GM19452 (cell line): ENCODE results near the gene BORCS5.
"Not testable (repeated sequence)": the region's sequence is repeated elsewhere in the genome, so short reads cannot be mapped to it uniquely, and the experiment has no call there.

ENCODE experiments used
- ATAC-seq: cut with Tn5 transposase; IDR thresholded peaks from one replicate; pipeline ENCODE4 v1.9.1; 2021; ENCODE audit not compliant: unreplicated experiment

Gene BORCS5

DNA sequence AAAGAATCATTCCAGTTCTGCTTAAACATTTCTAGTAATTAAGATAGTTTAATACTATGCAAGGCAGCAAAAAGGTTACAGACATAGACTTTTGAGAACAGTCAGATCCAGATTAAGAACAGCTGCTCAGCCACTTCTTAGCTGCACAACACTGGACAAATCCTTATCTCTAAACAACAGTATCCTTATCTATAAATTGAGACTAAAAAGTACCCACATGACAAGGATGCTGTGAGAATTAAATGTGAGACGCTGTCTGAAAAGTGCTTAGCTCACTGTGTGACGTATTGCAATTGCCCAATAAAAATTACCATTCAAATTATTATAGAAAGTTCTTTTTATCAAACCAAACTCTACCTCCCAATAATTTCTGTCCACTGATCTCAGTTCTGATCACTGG lies 35.5 kb downstream of the BORCS5 start:
- ATAC-seq, result no peak

DNA sequence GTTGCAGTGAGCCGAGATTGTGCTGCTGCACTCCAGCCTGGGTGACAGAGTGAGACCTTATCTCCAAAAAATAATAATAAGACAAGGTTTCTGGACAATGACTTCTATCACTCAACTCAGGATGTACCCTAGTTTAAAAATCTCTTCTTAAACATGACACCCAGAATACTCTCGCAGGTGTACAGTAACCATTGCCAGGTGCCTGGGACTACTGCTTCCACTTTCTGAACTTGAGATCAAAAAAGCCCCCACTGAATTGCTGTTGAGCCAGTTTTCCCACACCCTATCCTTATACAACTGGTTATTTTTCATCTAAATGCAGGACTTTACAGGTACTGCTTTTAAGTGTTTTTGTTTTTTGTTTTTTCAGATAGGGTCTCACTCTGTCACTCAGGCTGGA lies 36.3 kb downstream of the BORCS5 start:
- ATAC-seq, result no peak

DNA sequence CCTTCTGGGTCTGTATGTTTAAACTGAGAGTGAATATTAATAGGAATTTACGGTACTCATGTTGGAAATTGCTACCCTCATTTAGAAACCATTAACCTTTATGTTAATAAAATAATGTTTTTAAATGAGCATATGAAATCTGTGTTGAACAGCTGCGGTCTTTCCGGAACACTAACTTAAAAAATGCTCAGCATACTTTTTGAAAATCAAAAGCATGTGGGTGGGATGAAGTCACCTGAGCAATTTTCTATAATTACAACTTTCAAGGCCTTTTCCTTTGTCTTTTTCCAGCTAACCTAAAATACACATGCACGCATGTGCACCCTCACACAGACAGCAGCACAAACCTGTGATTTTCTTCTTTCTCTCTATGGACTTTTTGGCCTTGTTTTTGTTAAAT lies 39.8 kb downstream of the BORCS5 start:
- no peak for ATAC-seq

DNA sequence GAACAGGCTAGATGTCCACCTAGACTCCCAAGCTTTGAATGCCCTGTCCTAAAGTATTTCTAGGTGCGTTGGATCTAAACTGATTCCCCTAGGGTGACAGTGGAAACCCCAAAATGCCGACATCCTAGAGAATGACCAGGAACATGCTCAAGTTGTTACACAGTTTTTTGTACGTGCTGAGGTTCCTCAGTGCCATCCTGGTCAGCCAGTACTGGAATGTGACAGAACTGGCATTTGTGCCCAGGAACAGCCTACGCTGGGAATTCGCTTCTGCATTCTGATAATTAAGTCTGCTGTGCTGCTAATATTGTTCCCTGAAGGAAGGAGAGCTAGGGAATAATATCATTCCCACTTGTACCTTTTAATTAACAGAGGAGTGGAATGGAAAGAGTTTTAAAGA lies 40.3 kb downstream of the BORCS5 start:
- no peak for ATAC-seq

DNA sequence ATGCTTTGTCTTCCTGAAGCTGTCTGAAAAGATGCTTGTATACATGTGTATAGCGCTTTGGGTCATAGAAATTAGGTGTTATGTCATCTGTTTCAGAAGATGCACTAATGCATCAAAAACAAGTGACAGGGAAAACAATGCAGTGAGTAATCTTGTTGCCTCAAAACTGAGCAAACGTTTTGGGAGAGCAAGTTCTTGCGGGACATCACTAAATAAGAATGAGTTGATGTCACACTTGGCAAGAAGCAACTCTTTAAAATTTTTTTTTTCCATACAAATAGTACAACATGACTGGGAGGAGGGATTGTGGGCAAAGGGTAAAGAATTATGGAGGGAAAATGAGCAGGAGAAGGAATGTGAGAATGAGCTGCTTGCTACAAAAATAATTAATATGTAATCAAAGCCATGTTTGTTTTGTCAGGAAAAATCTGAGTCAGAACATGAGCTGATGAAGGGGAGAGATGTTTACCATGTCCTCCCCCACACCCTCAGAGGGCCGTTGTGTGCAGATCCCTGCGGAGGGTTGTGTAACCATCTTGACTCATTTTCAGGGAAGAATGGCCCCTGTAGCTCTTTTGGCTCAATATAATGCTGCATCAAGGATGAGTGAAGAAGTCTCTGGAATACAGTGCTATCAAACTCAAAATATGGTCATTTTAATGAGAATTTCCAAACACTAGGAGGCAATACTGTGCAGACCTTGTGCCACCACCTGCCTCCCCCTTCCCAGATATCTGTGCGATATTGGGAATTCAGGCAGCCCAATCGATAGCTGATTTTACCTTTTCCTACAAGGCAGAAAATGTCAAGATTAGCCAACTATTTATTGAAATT lies 41.4 kb downstream of the BORCS5 start:
- ATAC-seq, result no peak

DNA sequence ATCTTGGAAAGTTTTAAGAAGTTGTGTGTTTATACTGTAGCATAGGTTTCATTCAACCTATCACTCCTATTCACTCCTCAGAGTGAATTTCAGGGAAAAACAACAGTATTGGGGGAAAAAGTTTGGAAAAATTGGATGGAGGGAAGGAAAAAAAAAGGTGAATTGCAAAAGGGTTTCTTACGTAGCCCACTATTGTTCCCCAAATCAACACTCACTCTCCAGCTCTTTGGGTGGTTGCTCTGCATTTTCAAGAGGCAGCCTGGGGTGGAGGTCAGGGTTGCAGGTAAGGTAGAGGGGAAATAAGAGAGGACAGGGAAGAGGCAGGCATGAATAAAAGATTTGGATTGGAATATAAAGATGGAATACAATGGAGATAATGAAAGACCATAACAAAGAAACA lies 42.3 kb downstream of the BORCS5 start:
- no peak for ATAC-seq

DNA sequence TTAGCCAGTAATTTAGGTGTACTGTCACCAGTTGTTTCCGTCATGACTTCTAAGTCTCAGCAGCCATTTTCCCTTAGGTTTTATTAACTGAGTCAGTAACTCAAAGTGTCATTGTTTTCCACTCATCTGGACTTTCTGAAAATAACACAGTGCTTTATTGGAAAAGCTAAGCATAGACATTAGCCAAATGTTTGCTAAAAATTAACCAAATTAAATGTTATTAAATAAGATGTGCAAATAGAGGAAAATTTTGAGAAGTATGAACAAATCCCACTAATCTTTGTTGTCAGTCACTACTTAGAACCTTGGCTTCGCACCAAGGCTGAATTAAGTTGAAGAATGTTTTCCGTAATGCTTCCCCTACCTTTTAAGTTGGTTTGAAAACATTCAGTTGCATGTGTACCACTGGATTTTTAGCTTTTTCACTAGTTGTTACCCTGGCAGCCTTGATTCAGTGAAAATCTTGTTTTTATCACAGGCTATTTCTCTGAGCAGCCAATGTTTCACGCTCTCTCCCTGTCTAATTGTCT lies 43.0 kb downstream of the BORCS5 start:
- ATAC-seq, result no peak

DNA sequence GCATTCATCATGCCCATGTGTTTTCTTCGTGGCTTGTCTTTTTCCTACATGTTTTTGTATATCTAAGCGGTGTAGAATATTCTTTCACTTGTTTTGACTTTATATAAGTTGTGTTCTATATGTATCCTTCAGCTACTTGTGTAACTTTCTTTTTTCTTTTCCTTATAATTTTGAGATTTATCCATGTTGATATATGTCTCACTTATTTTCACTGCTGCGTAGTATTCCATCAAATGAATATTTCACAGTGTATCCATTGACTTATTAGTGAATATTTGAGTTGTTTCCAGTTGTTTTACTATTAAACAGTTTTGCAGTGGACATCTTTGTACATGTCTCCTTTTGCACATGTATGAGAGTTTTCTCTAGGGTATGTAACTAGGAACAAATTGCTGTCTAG lies 43.9 kb downstream of the BORCS5 start:
- ATAC-seq, result no peak

DNA sequence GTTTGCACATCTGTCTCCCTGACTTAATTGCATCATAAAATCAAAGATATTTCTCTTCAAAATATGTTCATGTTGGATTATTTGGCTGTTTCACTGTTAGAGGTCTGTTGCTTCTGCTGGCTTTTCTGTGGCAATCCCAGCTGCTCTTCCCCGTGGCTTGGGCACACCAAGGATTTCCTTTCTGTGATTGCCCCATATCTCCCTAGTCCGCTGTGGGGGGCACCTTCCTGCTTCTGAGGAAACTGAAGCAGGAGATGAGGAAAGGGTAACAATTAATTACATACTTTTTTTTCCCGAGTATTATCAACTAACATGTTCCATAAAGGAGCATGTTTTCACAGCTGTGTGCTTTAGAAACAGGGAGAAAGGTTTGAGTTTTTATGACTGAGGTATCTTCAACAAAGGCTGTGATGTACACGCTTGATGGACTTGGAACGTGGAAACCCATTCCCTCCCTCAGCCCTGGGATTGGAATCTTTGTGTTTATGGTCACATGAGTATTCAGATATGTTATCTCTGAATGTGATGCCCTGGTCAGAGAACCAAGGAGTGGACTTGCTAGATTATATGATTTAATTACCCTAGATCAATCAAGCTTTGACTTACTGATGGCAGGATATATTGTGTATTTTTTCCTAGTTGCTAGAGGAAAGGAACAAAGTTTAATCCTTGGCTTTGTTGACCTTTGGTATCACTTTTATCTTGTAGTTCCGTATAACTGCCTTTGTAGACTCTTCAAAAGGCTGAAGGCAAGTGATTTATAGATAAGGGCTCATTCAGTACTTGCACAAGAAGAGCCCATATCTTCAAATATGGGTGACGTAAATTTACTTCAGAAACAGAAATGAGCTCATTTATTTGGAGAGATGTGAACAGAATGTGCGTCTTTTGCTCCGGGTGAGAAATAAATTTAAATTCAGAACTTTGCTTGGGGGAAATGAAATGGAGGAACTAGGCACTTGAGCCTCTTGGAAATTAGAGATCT lies 46.7 kb downstream of the BORCS5 start:
- ATAC-seq, result no peak

DNA sequence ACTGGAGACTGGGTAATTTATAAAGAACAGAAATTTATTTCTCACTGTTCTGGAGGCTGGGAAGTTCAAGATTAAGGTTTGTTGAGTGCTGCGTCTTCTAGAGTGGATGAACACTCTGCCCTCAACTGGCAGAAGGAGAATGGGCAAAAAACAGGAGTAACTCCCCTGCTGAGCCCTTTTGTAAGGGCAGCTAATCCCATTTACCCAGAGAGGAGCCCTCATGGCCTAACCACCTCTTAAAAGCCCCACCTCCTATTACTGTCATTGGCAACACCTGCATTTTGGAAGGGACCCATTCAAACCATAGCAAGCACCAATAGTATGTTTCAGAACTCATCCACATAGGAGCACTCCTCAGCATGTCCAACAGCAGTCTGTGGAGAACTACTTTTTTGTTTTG lies 47.4 kb downstream of the BORCS5 start:
- no peak for ATAC-seq

DNA sequence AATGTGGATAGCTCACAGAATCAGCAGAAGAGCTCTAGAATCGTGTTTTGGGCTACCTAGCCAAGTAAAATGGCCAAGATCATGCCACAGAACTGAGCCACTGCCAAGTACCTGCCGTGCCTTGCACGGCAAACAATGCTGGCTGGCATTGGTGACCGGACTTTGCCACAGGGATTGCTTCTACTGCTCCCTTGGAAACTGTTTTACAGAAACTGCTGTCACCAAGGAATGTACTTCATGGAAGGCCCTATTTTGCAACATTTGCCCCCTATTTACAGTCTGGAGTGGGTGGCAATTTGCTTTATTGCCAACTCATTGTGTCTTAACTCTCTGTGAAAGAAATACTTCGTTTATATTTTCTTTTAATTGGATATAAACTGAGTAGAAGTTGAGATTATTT lies 49.0 kb downstream of the BORCS5 start:
- ATAC-seq, result no peak

DNA sequence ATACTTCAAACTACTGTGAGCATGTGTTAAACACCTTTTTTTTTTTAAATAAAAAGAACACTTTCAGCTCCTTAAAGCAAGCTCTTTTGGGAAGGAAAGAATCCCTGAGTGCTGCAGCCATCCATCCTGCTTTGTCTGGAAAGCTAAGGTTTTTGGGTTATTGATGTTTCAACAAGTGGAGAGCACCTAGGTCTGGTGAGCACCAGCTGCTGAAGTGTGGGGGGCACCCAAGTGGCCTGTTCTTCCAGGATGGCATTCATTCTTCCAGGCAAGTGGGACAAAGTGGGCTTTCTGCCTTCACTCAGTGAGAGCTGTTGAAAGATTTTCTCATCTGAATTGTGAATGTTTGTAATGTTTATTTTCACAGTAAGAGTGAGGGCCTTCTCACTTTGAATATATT lies 49.9 kb downstream of the BORCS5 start:
- ATAC-seq, result no peak

DNA sequence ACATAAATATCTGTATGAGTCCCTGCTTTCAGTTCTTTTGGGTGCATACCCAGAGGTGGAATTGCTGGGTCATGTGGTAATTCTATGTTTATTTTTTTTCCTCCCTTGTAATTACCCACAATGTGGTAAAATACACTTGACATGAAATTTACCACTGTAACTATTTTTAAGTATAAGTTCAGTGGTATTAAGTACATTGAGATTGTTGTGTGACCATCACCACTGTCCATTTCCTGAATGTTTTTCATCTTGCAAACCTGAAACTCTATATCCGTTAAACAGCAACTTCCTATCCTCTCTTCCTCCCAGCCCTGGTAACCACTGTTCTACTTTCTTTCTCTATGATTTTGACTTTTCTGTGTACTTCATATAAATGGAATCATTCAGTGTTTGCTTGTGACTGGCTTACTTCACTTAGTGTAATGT lies 51.4 kb downstream of the BORCS5 start:
- peak; percentile 66 for ATAC-seq

DNA sequence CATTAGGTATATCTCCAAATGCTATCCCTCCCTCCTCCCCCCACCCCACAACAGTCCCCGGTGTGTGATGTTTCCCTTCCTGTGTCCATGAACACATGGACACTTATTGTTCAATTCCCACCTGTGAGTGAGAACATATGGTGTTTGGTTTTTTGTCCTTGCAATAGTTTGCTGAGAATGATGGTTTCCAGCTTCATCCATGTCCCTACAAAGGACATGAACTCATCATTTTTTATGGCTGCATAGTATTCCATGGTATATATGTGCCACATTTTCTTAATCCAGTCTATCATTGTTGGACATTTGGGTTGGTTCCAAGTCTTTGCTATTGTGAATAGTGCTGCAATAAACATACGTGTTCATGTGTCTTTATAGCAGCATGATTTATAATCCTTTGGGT lies 52.5 kb downstream of the BORCS5 start:
- not testable (repeated sequence) for ATAC-seq

DNA sequence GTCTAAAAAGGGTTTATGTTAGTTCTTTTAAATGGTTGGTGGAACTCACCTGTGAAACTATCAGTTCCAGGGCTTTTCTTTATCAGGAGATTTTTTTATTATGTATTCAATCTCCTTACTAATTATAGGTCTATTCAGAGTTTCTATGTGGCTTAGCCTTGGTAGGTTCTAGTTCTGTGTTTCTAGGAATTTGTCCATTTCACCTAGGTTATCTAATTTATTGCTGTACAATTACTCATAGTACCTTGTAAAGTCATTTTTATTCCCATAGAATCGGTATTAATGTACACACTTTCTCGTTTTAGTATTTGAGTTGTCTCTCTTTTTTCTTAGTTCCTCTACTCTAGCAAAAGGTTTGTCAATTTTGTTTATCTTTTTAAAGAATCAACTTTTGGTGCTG lies 59.0 kb downstream of the BORCS5 start:
- no peak for ATAC-seq

DNA sequence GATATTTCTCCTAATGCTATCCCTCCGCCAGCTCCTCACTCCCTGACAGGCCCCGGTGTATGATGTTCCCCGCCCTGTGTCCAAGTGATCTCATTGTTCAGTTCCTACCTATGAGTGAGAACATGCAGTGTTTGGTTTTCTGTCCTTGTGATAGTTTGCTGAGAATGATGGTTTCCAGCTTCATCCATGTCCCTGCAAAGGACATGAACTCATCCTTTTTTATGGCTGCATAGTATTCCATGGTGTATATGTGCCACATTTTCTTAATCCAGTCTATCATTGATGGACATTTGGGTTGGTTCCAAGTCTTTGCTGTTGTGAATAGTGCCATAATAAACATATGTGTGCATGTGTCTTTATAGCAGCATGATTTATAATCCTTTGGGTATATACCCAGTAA lies 62.3 kb downstream of the BORCS5 start:
- not testable (repeated sequence) for ATAC-seq

DNA sequence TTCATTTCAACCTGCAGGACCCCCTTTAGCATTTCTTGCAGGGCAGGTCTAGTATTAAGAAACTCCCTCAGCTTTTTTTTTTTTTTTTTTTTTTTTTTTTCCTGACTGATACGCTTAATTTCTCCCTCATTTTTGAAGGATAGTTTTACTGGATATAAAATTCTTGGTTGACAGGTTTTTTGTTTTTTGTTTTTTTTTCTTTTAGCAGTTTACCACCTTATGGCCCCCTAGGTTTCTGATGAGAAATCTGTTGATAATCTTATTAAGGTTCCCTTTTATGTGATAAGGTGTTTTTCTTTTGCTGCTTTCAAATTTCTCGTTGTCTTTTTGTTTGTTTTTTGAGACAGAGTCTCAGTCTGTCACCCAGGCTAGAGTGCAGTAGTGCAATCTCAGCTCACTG lies 66.5 kb downstream of the BORCS5 start:
- no peak for ATAC-seq

DNA sequence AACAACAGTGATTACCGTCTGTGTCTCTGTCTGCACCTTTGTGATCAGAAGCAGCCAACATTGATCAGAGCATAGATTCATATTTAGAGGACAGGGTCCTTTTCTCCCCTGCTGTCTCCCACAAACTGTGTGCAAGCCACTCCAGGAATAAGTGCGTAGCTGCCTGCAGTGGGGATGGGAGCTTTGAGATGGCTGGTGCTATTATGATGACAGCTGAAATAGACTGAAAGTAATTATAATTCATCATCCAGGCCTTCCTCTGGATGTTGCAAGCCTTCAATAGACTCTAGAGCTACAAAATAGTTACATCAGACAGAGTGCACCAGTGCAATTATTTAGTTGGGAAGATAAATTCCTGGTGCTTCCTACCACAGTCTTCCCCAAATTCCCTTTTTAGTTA lies 68.1 kb downstream of the BORCS5 start:
- no peak for ATAC-seq

DNA sequence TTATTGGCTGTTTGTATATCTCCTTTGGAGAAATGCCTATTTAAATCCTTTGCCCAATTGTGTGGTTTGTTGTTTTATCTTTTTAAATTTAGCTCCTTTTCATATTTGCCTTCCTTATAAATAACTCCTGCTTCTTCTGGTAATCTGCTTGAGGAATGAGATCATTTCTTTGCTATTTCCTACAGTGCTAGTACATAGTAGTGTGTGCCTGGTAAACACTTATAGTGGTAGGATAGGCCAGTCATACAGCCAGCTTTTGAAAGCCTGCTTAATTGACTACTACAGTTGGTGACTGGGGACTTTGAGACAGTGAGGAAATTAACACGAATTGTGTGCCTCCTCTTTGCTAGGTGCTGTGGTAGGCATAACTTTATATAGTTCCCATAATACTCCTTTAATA lies 68.7 kb downstream of the BORCS5 start:
- no peak for ATAC-seq

DNA sequence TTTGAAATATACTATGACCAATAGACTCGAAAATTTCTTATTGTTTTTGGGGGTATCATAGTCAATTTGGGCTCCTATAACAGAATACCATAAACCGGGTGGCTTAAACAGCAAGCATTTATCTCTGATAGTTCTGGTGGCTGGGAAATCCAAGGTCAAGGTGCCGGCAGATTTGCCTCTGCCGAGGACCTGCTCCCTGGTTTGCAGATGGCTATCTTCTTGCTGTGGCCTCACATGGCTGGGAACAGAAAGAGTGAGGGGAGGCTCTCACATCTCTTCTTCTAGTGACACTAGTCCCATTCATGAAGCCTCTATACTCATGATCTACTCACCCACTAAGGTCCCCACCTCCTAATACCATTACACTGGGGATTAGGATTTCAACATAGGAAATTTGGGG lies 70.7 kb downstream of the BORCS5 start:
- no peak for ATAC-seq

DNA sequence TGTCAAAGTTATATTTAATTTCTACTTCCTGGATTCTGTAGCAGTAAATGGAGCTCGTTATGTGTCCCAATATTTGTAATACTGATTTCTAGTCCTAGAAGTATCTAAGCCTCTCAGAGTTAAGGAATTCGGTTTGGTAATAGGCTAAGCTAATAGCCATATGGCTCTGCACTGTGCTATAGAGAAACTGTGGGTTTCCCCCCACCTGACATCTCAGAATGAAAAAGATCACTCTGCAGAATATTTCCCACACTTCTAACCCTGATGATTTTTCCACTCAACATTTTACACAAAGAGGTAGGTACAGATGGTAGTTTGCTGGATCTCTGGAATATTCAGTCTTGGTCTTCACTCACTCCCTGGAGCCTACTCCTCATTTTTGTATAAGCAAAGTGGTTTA lies 71.2 kb downstream of the BORCS5 start:
- no peak for ATAC-seq
